BLaER1 (cell line): ENCODE measurements around the gene FDX2.
"Not testable (repeated sequence)": the region's sequence is repeated elsewhere in the genome, so short reads cannot be mapped to it uniquely, and the experiment has no call there.

Experiments
- H3K27ac ChIP-seq: shearing (Covaris generic); formaldehyde crosslinking; 2 replicates; pipeline ENCODE4 v1.8.1; 2022
- H3K27me3 ChIP-seq: shearing (Covaris generic); formaldehyde crosslinking; 2 replicates; pipeline ENCODE4 v1.8.1; 2022
- H3K36me3 ChIP-seq: shearing (Covaris generic); formaldehyde crosslinking; 2 replicates; pipeline ENCODE4 v1.8.1; 2022
- H3K4me1 ChIP-seq: shearing (Covaris generic); formaldehyde crosslinking; 2 replicates; pipeline ENCODE4 v1.8.1; 2022
- H3K4me2 ChIP-seq: shearing (Covaris generic); formaldehyde crosslinking; 2 replicates; pipeline ENCODE4 v1.8.1; 2022
- H3K4me3 ChIP-seq: shearing (Covaris generic); formaldehyde crosslinking; 2 replicates; pipeline ENCODE4 v1.8.1; 2022
- H3K9ac ChIP-seq: shearing (Covaris generic); formaldehyde crosslinking; 2 replicates; pipeline ENCODE4 v1.8.1; 2022
- H3K9me3 ChIP-seq: shearing (Covaris generic); formaldehyde crosslinking; 2 replicates; pipeline ENCODE4 v1.8.1; 2022
- H4K20me1 ChIP-seq: shearing (Covaris generic); formaldehyde crosslinking; 2 replicates; pipeline ENCODE4 v1.8.1; 2022
- Cebpa-rat ChIP-seq: shearing (Covaris generic); IDR thresholded peaks from 2 replicates; pipeline ENCODE4 v1.8.1; 2022

Gene FDX2

DNA sequence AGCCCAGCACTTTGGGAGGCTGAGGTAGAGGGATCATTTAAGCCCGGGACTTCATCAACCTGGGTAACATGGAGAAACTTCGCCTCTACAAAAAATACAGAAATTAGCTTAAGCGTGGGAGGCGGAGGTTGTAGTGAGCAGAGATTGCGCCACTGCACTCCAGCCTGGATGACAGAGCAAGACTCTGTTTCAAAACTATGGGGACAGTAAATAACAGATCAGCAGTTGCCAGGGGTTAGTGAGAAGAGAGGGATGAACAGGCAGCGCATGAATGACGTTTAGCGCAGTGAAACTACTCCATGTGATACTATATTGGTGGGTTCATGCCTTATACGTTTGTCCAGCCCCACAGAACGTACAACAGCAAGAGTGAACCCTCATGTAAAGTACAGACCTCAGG, 30.7 kb upstream of the FDX2 start:
- Histone ChIP-seq H3K9me3 (no peaks in the 10 kb centered on the region), H3K36me3 (peaks cover 30% of the 10 kb centered on the region), H3K27ac (no peak overlapping the region), H3K9ac (no peak overlapping the region), H4K20me1 (no peaks in the 10 kb centered on the region), H3K4me2 (no peak overlapping the region), H3K27me3 (no peaks in the 10 kb centered on the region), H3K4me1 (no peaks in the 10 kb centered on the region), H3K4me3 (no peak overlapping the region)
- no peak for TF ChIP-seq Cebpa-rat

DNA sequence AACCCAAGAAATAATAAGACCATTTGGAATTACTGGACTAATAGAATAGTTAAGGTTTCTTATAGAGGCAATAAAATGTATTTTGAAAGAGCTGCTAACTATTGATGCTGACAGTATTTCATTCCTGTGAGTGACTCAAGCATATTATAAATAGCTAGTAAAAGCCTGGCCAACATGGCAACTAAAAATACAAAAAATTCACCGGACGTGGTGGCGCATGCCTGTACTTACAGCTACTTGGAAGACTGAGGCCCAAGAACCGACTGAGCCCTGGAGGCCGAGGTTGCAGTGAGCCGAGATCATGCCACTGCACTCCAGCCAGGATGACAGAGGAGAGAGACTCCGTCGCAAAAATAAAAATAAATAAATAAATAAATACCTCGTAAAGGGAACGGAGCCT, 29.0 kb upstream of the FDX2 start:
- Histone ChIP-seq H3K27ac (no peak overlapping the region), H3K27me3 (no peaks in the 10 kb centered on the region), H3K4me2 (no peak overlapping the region), H3K4me1 (peaks cover 13% of the 10 kb centered on the region), H3K4me3 (no peak overlapping the region), H3K9me3 (no peaks in the 10 kb centered on the region), H3K9ac (no peak overlapping the region), H4K20me1 (no peaks in the 10 kb centered on the region), H3K36me3 (peaks cover 12% of the 10 kb centered on the region)
- no peak for TF ChIP-seq Cebpa-rat

DNA sequence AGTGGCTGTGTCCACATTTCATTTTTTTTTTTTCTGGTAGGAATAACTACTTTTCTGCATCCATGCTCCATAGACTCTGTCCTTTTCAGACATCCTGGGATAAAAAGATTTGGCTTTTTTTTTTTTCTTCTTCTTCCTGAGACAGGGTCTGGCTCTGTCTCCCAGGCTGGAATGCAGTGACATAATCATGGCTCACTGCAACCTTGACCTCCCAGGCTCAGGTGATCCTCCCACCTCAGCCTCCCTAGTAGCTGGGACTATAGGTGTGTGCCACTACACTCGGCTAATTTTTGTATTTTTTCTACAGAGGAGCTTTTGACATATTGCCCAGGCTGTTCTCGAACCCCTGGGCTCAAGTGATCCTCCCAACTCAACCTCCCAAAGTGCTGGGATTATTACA, 27.7 kb upstream of the FDX2 start:
- H3K9me3 ChIP-seq, result no peaks in the 10 kb centered on the region
- H3K27ac ChIP-seq, result no peak overlapping the region
- no peaks in the 10 kb centered on the region for H4K20me1 ChIP-seq
- peaks cover 25% of the 10 kb centered on the region for H3K4me1 ChIP-seq
- no peak overlapping the region for H3K9ac ChIP-seq
- TF ChIP-seq Cebpa-rat, result no peak
- H3K27me3 ChIP-seq, result no peaks in the 10 kb centered on the region
- no peak overlapping the region for H3K4me2 ChIP-seq
- no peaks in the 10 kb centered on the region for H3K36me3 ChIP-seq
- no peak overlapping the region for H3K4me3 ChIP-seq

DNA sequence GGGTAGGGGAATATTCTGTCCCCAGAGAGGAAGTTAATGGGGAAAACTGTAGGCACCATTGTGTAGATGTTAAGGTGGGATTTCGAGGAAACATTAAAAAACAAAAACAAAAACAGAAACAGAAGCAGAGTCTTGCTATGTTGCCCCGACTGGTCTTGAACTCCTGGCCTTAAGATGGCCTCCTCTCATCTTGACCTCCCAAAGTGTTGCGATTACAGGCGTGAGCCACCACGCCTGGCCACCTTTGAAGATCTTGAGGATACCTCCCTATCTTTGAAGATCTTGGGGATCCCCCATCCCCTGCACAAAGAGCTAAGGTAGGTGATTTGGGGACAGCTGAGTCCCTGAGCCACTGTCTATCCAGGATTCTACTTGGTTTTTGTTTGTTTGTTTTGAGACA, 24.2 kb upstream of the FDX2 start:
- no peak overlapping the region; the same call in 1 of the 2 replicates for H3K9ac ChIP-seq
- peak overlapping the region; percentile 66 for H3K4me2 ChIP-seq
- H3K4me3 ChIP-seq, result peak overlapping the region; percentile 53; the same call in 1 of the 2 replicates
- no peaks in the 10 kb centered on the region for H4K20me1 ChIP-seq
- H3K4me1 ChIP-seq, result peaks cover 28% of the 10 kb centered on the region
- no peak for TF ChIP-seq Cebpa-rat
- peaks cover 6% of the 10 kb centered on the region; the same call in 1 of the 2 replicates for H3K36me3 ChIP-seq
- no peaks in the 10 kb centered on the region for H3K9me3 ChIP-seq
- H3K27ac ChIP-seq, result peak overlapping the region; percentile 74
- H3K27me3 ChIP-seq, result no peaks in the 10 kb centered on the region

DNA sequence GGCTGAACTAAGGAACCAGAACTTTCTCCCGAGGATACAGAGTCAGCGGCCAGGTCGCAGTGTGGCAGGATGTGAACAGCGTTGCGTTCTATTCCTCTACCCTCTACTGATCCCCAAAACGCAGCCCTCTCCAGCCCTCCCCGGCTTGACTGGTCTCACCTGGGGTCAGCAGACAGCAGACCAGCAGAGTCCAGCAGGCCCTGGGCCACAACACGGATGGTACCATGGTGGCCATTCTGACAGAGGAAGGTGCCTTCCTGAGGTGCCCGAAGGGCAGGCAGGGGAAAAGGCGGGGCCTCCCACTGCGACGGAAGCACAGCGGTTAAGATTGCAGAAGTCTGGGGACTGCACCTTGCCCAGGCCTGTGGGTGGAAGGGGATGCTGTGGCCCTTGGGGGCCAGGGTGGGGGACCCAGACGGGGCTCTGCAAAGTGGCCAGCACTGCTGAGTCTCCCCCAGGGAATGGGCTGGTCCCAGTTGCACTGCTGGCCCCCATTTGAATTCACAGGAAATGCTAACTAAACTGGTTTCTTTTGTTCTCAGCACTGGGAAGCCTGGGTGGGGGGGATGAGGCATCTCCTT, 23.7 kb upstream of the FDX2 start, which contains the start of gene ICAM3:
Gene ICAM3 (minus strand): TSS at position 245 of the 581 bp plus-strand sequence. CDS start 10 bp downstream, at position 235.
- Histone ChIP-seq H3K4me3 (peak within 1 kb of the TSS; percentile 53), H3K9ac (peak within 1 kb of the TSS; percentile 28; the same call in 1 of the 2 replicates)

DNA sequence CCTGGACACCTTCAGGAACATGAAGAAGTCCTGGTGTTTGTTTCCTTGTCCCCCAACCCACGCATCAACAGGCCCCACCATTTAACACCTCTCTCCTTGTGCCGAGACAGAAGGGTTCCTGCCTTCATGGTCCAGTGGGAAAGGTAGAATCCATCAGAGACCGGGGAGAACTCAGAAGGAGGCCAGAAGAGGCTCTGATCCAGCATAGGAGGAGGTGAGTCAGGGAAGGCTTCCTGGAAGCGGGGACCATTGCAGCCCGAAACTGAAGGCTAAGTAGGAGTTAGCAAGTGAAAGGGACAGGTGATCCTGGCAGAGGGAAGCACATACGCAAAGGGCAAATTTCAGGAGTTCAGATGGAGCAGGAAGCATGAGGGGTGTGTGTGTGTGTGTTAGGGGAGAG, 23.1 kb upstream of the FDX2 start:
- Histone ChIP-seq H3K27ac (peak overlapping the region; percentile 74), H3K4me1 (peaks cover 38% of the 10 kb centered on the region), H3K9ac (peak overlapping the region; percentile 28; the same call in 1 of the 2 replicates), H3K9me3 (no peaks in the 10 kb centered on the region), H3K4me3 (peak overlapping the region; percentile 53), H3K4me2 (peak overlapping the region; percentile 66), H3K27me3 (no peaks in the 10 kb centered on the region), H4K20me1 (no peaks in the 10 kb centered on the region), H3K36me3 (peaks cover 6% of the 10 kb centered on the region; the same call in 1 of the 2 replicates)
- TF ChIP-seq Cebpa-rat, result no peak

More for the DNA sequence above, 23.7 kb upstream of the FDX2 start, which contains the start of gene ICAM3:
- H4K20me1 ChIP-seq, result no peaks in the 10 kb centered on the region
- H3K36me3 ChIP-seq, result peaks cover 6% of the 10 kb centered on the region; the same call in 1 of the 2 replicates
- no peaks in the 10 kb centered on the region for H3K9me3 ChIP-seq
- H3K27me3 ChIP-seq, result no peaks in the 10 kb centered on the region
- peaks cover 33% of the 10 kb centered on the region for H3K4me1 ChIP-seq
- TF ChIP-seq Cebpa-rat, result no peak
- peak within 1 kb of the TSS; percentile 74 for H3K27ac ChIP-seq
- H3K4me2 ChIP-seq, result peak within 1 kb of the TSS; percentile 66

DNA sequence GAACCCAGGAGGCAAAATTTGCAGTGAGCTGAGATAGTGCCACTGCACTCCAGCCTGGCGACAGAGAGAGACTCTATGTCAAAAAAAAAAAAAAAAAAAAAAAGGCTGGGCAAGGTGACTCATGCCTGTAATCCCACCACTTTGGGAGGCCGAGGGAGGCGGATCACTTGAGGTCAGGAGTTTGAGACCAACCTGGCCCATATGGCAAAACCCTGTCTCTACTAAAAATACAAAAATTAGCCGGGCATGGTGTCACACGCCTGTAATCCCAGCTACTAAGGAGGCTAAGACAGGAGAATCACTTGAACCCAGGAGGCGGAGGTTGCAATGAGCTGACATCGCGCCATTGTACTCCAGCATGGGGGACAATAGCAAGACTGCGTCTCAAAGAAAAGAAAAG, 20.9 kb upstream of the FDX2 start:
- H3K4me3 ChIP-seq, H3K4me2 ChIP-seq, H3K9me3 ChIP-seq, H3K9ac ChIP-seq, H3K27me3 ChIP-seq, H3K27ac ChIP-seq: not testable (repeated sequence)
- peaks cover 50% of the 10 kb centered on the region for H3K4me1 ChIP-seq
- peaks cover 12% of the 10 kb centered on the region for H4K20me1 ChIP-seq
- H3K36me3 ChIP-seq, result peaks cover 12% of the 10 kb centered on the region

DNA sequence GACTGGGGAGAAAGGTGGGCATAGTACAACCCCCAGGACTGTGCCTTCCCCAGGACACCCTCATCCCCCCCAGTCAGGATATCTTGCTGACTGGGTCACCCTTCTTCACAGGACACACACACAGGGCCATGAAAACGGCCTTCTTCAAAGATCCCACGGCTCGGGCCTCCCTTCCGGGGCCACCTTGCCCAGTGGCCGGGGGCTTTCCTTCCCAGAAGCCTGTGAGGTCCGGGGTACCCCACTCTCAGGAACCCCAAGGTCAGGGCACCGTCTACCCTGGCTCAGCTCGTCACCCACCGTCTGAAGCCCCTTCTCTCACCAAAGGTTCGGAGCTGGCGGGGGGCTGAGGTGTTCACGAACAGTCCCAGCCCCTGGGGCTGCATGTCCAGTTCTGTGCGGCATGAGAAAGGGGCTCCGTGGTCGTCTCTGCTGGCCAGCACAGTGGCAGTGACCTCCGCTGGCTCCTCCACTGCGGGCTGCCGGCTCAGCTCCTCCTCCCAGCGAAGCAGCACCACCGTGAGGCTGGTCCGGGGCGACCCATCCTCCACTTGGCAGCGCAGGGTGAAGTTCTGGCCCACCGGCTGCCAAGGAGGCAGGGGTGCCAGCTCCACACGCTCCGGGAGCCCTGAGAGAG, 19.7 kb upstream of the FDX2 start:
- H3K4me2 ChIP-seq, result no peak overlapping the region
- H4K20me1 ChIP-seq, result peaks cover 25% of the 10 kb centered on the region
- H3K27ac ChIP-seq, result 0 out of 2 replicates have a peak overlapping the region, but pooled peaks have one; percentile 9
- H3K27me3 ChIP-seq, result no peaks in the 10 kb centered on the region
- H3K4me3 ChIP-seq, result no peak overlapping the region
- no peak for TF ChIP-seq Cebpa-rat
- H3K9me3 ChIP-seq, result no peaks in the 10 kb centered on the region
- H3K4me1 ChIP-seq, result peaks cover 50% of the 10 kb centered on the region
- peaks cover 21% of the 10 kb centered on the region for H3K36me3 ChIP-seq
- no peak overlapping the region for H3K9ac ChIP-seq

DNA sequence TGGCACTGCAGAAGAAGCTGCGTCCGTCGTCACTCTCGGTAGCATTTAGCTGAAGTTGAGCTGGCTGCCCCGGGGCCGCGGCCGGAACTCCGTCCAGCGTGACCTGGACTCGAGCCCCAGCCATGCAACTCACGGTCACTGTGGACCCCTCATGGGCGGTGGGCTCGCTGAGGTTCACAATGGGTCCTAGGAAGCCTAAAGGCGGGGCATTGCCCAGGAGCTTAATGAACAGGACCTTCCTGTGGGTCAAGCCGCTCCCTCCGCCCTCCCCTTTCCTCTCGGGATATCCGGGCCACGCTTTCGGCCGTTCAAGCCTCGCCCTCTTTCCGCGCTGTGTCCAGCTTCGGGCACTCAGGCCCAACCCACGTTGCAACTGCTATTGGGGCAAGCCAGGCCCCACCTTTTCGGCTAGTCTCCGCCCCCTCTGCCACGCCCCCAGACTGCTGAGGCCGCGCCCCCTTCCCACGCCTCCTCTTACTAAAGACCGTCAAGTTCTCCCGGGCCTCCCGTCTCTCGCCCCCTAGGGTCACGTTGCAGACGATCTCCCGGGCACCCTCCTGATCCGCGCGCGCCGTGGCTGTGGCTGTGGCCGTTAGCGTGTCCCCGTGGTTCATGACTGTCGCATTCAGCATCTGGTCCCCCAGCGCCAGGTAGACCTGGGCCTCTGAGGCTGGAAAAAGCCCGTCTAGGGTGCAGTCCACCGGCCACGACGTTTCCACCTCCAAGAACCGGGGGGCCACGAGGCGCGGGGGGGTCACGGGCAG, 19.0 kb upstream of the FDX2 start:
- peak overlapping the region; percentile 86 for H3K4me2 ChIP-seq
- H3K9ac ChIP-seq, result no peak overlapping the region
- peaks cover 32% of the 10 kb centered on the region for H4K20me1 ChIP-seq
- peaks cover 43% of the 10 kb centered on the region for H3K4me1 ChIP-seq
- no peak overlapping the region; the same call in 1 of the 2 replicates for H3K4me3 ChIP-seq
- H3K27ac ChIP-seq, result no peak overlapping the region
- H3K36me3 ChIP-seq, result peaks cover 28% of the 10 kb centered on the region
- no peak for TF ChIP-seq Cebpa-rat
- no peaks in the 10 kb centered on the region for H3K9me3 ChIP-seq
- H3K27me3 ChIP-seq, result no peaks in the 10 kb centered on the region
